Activated CD8-positive, alpha-beta memory T cell treated with anti-CD3 and anti-CD28 coated beads, Interleukin-2, amount 50 U/mL, for 1 hour (primary cell): ENCODE results near the gene FSTL4.

Experiments used
- DNase-seq: peaks from one replicate; pipeline ENCODE4 v3.0.0-alpha.2; 2020; ENCODE audit errors: extremely low read depth

Gene FSTL4

GRCh38 chr5:133514456-133514855 is 97.9 kb downstream of the FSTL4 start:
- DNase-seq = no peak

GRCh38 chr5:133512896-133513295 is 99.4 kb downstream of the FSTL4 start:
- DNase-seq = no peak

GRCh38 chr5:133511653-133512235 is 100.6 kb downstream of the FSTL4 start:
- DNase-seq = no peak

- DNase-seq = no peak
Observed at GRCh38 chr5:133510634-133511262, 101.6 kb downstream of the FSTL4 start.

GRCh38 chr5:133509742-133510079 is 102.6 kb downstream of the FSTL4 start:
- DNase-seq = no peak

- no peak for DNase-seq
Observed at GRCh38 chr5:133508845-133509741, 103.2 kb downstream of the FSTL4 start.

- DNase-seq = no peak
Observed at GRCh38 chr5:133508331-133508730, 104.0 kb downstream of the FSTL4 start.

- DNase-seq = no peak
Observed at GRCh38 chr5:133506181-133506580, 106.2 kb downstream of the FSTL4 start.

- DNase-seq = no peak
Observed at GRCh38 chr5:133503511-133503910, 108.8 kb downstream of the FSTL4 start.

GRCh38 chr5:133499895-133500294 is 112.4 kb downstream of the FSTL4 start:
- DNase-seq = no peak

- no peak for DNase-seq
Observed at GRCh38 chr5:133497608-133498348, 114.6 kb downstream of the FSTL4 start.

- DNase-seq = no peak
Observed at GRCh38 chr5:133496631-133497030, 115.7 kb downstream of the FSTL4 start.

GRCh38 chr5:133494923-133495246 is 117.5 kb downstream of the FSTL4 start:
- no peak for DNase-seq

- no peak for DNase-seq
Observed at GRCh38 chr5:133494232-133494922, 118.0 kb downstream of the FSTL4 start.

GRCh38 chr5:133489632-133490031 is 122.7 kb downstream of the FSTL4 start:
- DNase-seq = no peak

GRCh38 chr5:133487093-133487492 is 125.2 kb downstream of the FSTL4 start:
- no peak for DNase-seq

GRCh38 chr5:133485468-133485867 is 126.9 kb downstream of the FSTL4 start:
- DNase-seq = no peak

GRCh38 chr5:133483406-133484090 is 128.8 kb downstream of the FSTL4 start:
- no peak for DNase-seq

GRCh38 chr5:133482028-133482427 is 130.3 kb downstream of the FSTL4 start:
- DNase-seq = no peak

- no peak for DNase-seq
Observed at GRCh38 chr5:133480866-133481265, 131.5 kb downstream of the FSTL4 start.

- DNase-seq = no peak
Observed at GRCh38 chr5:133480366-133480765, 132.0 kb downstream of the FSTL4 start.
